ENCODE data around the gene MUC5AC.

The MUC5AC gene

GRCh38 chr11:1228101-1228821, 70.5 kb downstream of the MUC5AC start:
- no peak overlapping the region for H3K27ac ChIP-seq (ENCODE audit: low read depth in 2 of 2, low read length in 2 of 2)
- H3K27me3 ChIP-seq (ENCODE audit: control insufficient read depth in 2 of 2, insufficient read depth in 2 of 2, low read length in 2 of 2) = no peaks in the 10 kb centered on the region
- peaks cover 27 to 38% of the 10 kb centered on the region in 2 donors for H3K4me1 ChIP-seq (ENCODE audit: control insufficient read depth in 2 of 2, insufficient read depth in 2 of 2, low read length in 2 of 2)
- H3K4me3 ChIP-seq (ENCODE audit: low read length in 2 of 2) = no peak overlapping the region
- H3K36me3 ChIP-seq (ENCODE audit: control insufficient read depth in 2 of 2, insufficient read depth in 2 of 2, low read length in 2 of 2) = peaks cover 0 to 3% of the 10 kb centered on the region in 2 donors
- H3K9me3 ChIP-seq (ENCODE audit: control insufficient read depth in 2 of 2, low read length in 2 of 2) = no peaks in the 10 kb centered on the region
- H3K9ac ChIP-seq (ENCODE audit: low read depth in 1 of 2, low read length in 2 of 2) = no peak overlapping the region

- no peak overlapping the region for H3K4me3 ChIP-seq (ENCODE audit: low read length in 2 of 2)
- no peaks in the 10 kb centered on the region for H3K9me3 ChIP-seq (ENCODE audit: control insufficient read depth in 2 of 2, low read length in 2 of 2)
- no peak overlapping the region for H3K27ac ChIP-seq (ENCODE audit: low read depth in 2 of 2, low read length in 2 of 2)
- H3K36me3 ChIP-seq (ENCODE audit: control insufficient read depth in 2 of 2, insufficient read depth in 2 of 2, low read length in 2 of 2) = peaks cover 0 to 3% of the 10 kb centered on the region in 2 donors
- H3K9ac ChIP-seq (ENCODE audit: low read depth in 1 of 2, low read length in 2 of 2) = no peak overlapping the region
- H3K4me1 ChIP-seq (ENCODE audit: control insufficient read depth in 2 of 2, insufficient read depth in 2 of 2, low read length in 2 of 2) = peaks cover 27 to 38% of the 10 kb centered on the region in 2 donors
- H3K27me3 ChIP-seq (ENCODE audit: control insufficient read depth in 2 of 2, insufficient read depth in 2 of 2, low read length in 2 of 2) = no peaks in the 10 kb centered on the region
Observed at GRCh38 chr11:1228921-1229451, 71.2 kb downstream of the MUC5AC start.

- Histone ChIP-seq H3K4me1 (ENCODE audit: control insufficient read depth in 2 of 2, insufficient read depth in 2 of 2, low read length in 2 of 2) (peaks cover 30 to 39% of the 10 kb centered on the region in 2 donors), H3K9me3 (ENCODE audit: control insufficient read depth in 2 of 2, low read length in 2 of 2) (no peaks in the 10 kb centered on the region), H3K9ac (ENCODE audit: low read depth in 1 of 2, low read length in 2 of 2) (no peak overlapping the region), H3K36me3 (ENCODE audit: control insufficient read depth in 2 of 2, insufficient read depth in 2 of 2, low read length in 2 of 2) (peaks cover 0 to 3% of the 10 kb centered on the region in 2 donors), H3K27ac (ENCODE audit: low read depth in 2 of 2, low read length in 2 of 2) (no peak overlapping the region), H3K27me3 (ENCODE audit: control insufficient read depth in 2 of 2, insufficient read depth in 2 of 2, low read length in 2 of 2) (no peaks in the 10 kb centered on the region), H3K4me3 (ENCODE audit: low read length in 2 of 2) (no peak overlapping the region)
Observed at GRCh38 chr11:1229471-1230120, 71.8 kb downstream of the MUC5AC start.

- Histone ChIP-seq H3K27me3 (ENCODE audit: control insufficient read depth in 2 of 2, insufficient read depth in 2 of 2, low read length in 2 of 2) (no peaks in the 10 kb centered on the region), H3K36me3 (ENCODE audit: control insufficient read depth in 2 of 2, insufficient read depth in 2 of 2, low read length in 2 of 2) (peaks cover 0 to 3% of the 10 kb centered on the region in 2 donors), H3K4me1 (ENCODE audit: control insufficient read depth in 2 of 2, insufficient read depth in 2 of 2, low read length in 2 of 2) (peaks cover 30 to 35% of the 10 kb centered on the region in 2 donors), H3K4me3 (ENCODE audit: low read length in 2 of 2) (no peak overlapping the region), H3K9ac (ENCODE audit: low read depth in 1 of 2, low read length in 2 of 2) (no peak overlapping the region), H3K9me3 (ENCODE audit: control insufficient read depth in 2 of 2, low read length in 2 of 2) (no peaks in the 10 kb centered on the region), H3K27ac (ENCODE audit: low read depth in 2 of 2, low read length in 2 of 2) (no peak overlapping the region)
Observed at GRCh38 chr11:1230121-1230455, 72.3 kb downstream of the MUC5AC start.

GRCh38 chr11:1230456-1231395, 73.0 kb downstream of the MUC5AC start:
- no peaks in the 10 kb centered on the region for H3K27me3 ChIP-seq (ENCODE audit: control insufficient read depth in 2 of 2, insufficient read depth in 2 of 2, low read length in 2 of 2)
- H3K36me3 ChIP-seq (ENCODE audit: control insufficient read depth in 2 of 2, insufficient read depth in 2 of 2, low read length in 2 of 2) = peaks cover 0 to 3% of the 10 kb centered on the region in 2 donors
- H3K4me3 ChIP-seq (ENCODE audit: low read length in 2 of 2) = no peak overlapping the region
- H3K9ac ChIP-seq (ENCODE audit: low read depth in 1 of 2, low read length in 2 of 2) = no peak overlapping the region
- H3K27ac ChIP-seq (ENCODE audit: low read depth in 2 of 2, low read length in 2 of 2) = peak overlapping the region in 1 of 2 donors; percentile 16
- H3K4me1 ChIP-seq (ENCODE audit: control insufficient read depth in 2 of 2, insufficient read depth in 2 of 2, low read length in 2 of 2) = peaks cover 30 to 35% of the 10 kb centered on the region in 2 donors
- H3K9me3 ChIP-seq (ENCODE audit: control insufficient read depth in 2 of 2, low read length in 2 of 2) = no peaks in the 10 kb centered on the region

GRCh38 chr11:1231396-1232020, 73.8 kb downstream of the MUC5AC start:
- H3K4me3 ChIP-seq (ENCODE audit: low read length in 2 of 2) = no peak overlapping the region
- peak overlapping the region in 1 of 2 donors; percentile 16 for H3K27ac ChIP-seq (ENCODE audit: low read depth in 2 of 2, low read length in 2 of 2)
- peaks cover 32 to 39% of the 10 kb centered on the region in 2 donors for H3K4me1 ChIP-seq (ENCODE audit: control insufficient read depth in 2 of 2, insufficient read depth in 2 of 2, low read length in 2 of 2)
- H3K9me3 ChIP-seq (ENCODE audit: control insufficient read depth in 2 of 2, low read length in 2 of 2) = no peaks in the 10 kb centered on the region
- H3K36me3 ChIP-seq (ENCODE audit: control insufficient read depth in 2 of 2, insufficient read depth in 2 of 2, low read length in 2 of 2) = peaks cover 0 to 3% of the 10 kb centered on the region in 2 donors
- H3K27me3 ChIP-seq (ENCODE audit: control insufficient read depth in 2 of 2, insufficient read depth in 2 of 2, low read length in 2 of 2) = no peaks in the 10 kb centered on the region
- no peak overlapping the region for H3K9ac ChIP-seq (ENCODE audit: low read depth in 1 of 2, low read length in 2 of 2)

- H3K4me3 ChIP-seq (ENCODE audit: low read length in 2 of 2) = no peak overlapping the region
- H3K4me1 ChIP-seq (ENCODE audit: control insufficient read depth in 2 of 2, insufficient read depth in 2 of 2, low read length in 2 of 2) = peaks cover 36 to 46% of the 10 kb centered on the region in 2 donors
- no peaks in the 10 kb centered on the region for H3K27me3 ChIP-seq (ENCODE audit: control insufficient read depth in 2 of 2, insufficient read depth in 2 of 2, low read length in 2 of 2)
- peaks cover 0 to 3% of the 10 kb centered on the region in 2 donors for H3K36me3 ChIP-seq (ENCODE audit: control insufficient read depth in 2 of 2, insufficient read depth in 2 of 2, low read length in 2 of 2)
- peak overlapping the region in 1 of 2 donors; percentile 77 for H3K27ac ChIP-seq (ENCODE audit: low read depth in 2 of 2, low read length in 2 of 2)
- H3K9ac ChIP-seq (ENCODE audit: low read depth in 1 of 2, low read length in 2 of 2) = peak overlapping the region in 1 of 2 donors; percentile 47
- no peaks in the 10 kb centered on the region for H3K9me3 ChIP-seq (ENCODE audit: control insufficient read depth in 2 of 2, low read length in 2 of 2)
Observed at GRCh38 chr11:1232021-1232882, 74.5 kb downstream of the MUC5AC start.

- Histone ChIP-seq H3K9me3 (ENCODE audit: control insufficient read depth in 2 of 2, low read length in 2 of 2) (no peaks in the 10 kb centered on the region), H3K27me3 (ENCODE audit: control insufficient read depth in 2 of 2, insufficient read depth in 2 of 2, low read length in 2 of 2) (no peaks in the 10 kb centered on the region), H3K9ac (ENCODE audit: low read depth in 1 of 2, low read length in 2 of 2) (peak overlapping the region in 1 of 2 donors; percentile 47), H3K27ac (ENCODE audit: low read depth in 2 of 2, low read length in 2 of 2) (peak overlapping the region; percentile 13 to 77), H3K4me1 (ENCODE audit: control insufficient read depth in 2 of 2, insufficient read depth in 2 of 2, low read length in 2 of 2) (peaks cover 36 to 52% of the 10 kb centered on the region in 2 donors), H3K36me3 (ENCODE audit: control insufficient read depth in 2 of 2, insufficient read depth in 2 of 2, low read length in 2 of 2) (peaks cover 0 to 4% of the 10 kb centered on the region in 2 donors), H3K4me3 (ENCODE audit: low read length in 2 of 2) (no peak overlapping the region)
Observed at GRCh38 chr11:1232883-1233321, 75.1 kb downstream of the MUC5AC start.

Data from mucosa of rectum (tissue), 2 donors.